ENCODE results near the gene MAP1LC3A. TPM values are rescaled to one million over a fixed set of nuclear protein-coding genes. Genes with fewer than 3 reads are reported as not detected.
A peak's percentile ranks its signal among the peaks of the same experiment; 100 is the strongest.

The MAP1LC3A gene
- total RNA-seq, 1 donor from 2014 or later: 6.6 TPM

DNA sequence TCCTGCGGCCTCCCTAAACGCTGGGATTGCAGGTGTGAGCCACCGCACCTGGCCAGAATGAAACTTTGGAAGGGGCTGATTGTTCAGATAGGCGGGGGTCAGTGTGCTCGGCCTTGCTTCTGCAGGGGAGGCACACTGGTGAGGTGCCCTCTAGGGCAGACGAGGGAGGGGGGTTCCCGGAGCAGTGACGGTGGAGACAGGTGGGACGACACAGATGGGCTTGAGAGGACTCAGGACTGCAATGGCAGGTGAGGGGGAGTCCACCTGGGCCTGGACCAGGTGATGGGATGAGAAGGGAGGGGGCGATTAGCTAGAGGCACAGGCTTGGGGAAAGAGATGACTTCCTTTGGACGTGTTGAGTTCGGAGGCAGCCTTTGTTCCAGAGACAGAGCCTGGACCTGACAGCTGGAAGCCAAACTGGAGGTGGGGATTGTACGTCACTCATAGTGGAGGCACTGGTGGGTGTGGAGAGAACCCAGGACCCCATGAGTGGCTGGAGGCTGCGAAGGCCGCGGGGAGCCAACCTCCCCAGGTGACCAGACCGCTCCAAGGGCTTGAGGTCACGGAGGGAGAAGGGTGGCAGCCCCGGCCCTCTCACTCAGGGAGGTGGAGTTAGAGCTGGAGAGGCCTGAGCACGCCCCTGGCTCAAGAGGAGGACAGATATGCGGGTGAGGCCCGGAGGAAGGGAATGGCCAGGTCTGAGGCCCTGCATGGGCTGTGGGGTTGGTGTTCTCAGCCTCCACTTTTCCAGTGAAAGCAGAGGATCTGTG lies 10.5 kb upstream of the MAP1LC3A start:
- Histone ChIP-seq H3K27me3 (ENCODE audit: control insufficient read depth, insufficient read depth, low read length) (no peaks in the 10 kb centered on the region), H3K36me3 (ENCODE audit: control insufficient read depth, insufficient read depth, low read length) (no peaks in the 10 kb centered on the region), H3K4me3 (ENCODE audit: low read depth, low read length) (no peak overlapping the region)
- FAIRE-seq (no peak), DNase-seq (ENCODE audit: low read depth) (no peak)
- TF ChIP-seq, protein P1, sequence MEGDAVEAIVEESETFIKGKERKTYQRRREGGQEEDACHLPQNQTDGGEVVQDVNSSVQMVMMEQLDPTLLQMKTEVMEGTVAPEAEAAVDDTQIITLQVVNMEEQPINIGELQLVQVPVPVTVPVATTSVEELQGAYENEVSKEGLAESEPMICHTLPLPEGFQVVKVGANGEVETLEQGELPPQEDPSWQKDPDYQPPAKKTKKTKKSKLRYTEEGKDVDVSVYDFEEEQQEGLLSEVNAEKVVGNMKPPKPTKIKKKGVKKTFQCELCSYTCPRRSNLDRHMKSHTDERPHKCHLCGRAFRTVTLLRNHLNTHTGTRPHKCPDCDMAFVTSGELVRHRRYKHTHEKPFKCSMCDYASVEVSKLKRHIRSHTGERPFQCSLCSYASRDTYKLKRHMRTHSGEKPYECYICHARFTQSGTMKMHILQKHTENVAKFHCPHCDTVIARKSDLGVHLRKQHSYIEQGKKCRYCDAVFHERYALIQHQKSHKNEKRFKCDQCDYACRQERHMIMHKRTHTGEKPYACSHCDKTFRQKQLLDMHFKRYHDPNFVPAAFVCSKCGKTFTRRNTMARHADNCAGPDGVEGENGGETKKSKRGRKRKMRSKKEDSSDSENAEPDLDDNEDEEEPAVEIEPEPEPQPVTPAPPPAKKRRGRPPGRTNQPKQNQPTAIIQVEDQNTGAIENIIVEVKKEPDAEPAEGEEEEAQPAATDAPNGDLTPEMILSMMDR (IDR thresholded peaks at IDR 0.05; ENCODE audit: insufficient read depth, low read length, severe bottlenecking): no peak

DNA sequence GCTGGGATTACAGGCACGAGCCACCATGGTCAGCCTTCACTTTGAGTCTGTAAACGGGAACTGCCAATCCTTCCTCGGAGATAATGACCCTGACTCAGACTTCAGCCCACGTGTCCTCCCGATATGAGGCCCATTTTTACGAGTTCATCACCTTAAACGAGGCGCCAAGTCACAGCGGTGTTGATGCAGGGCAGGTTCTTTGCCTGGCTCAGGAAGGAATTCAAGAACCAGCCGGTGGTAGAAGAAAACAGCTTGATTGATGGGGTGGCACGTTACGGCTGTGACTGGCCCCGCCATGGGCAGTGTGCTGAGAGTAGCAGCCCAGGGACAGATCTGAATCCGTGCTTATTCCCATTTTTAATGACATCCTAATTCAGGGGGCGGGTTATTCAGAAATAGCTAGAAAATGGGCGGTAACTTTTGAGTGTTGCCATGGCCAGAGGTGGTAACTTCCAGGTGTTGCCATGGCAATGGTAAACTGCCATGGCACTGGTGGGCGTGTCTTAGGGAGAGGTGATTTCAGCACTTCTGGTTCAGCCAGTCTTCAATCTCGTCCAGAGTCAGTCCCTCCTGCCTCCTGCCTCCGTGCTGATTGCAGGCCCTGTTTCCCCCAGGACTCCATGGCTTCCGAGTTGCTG lies 9.1 kb upstream of the MAP1LC3A start:
- TF ChIP-seq, protein P1 (IDR thresholded peaks at IDR 0.05; ENCODE audit: insufficient read depth, low read length, severe bottlenecking): no peak
- FAIRE-seq: no peak
- peak; percentile 61 for DNase-seq (ENCODE audit: low read depth)
- Histone ChIP-seq H3K36me3 (ENCODE audit: control insufficient read depth, insufficient read depth, low read length) (no peaks in the 10 kb centered on the region), H3K27me3 (ENCODE audit: control insufficient read depth, insufficient read depth, low read length) (no peaks in the 10 kb centered on the region), H3K4me3 (ENCODE audit: low read depth, low read length) (no peak overlapping the region)

DNA sequence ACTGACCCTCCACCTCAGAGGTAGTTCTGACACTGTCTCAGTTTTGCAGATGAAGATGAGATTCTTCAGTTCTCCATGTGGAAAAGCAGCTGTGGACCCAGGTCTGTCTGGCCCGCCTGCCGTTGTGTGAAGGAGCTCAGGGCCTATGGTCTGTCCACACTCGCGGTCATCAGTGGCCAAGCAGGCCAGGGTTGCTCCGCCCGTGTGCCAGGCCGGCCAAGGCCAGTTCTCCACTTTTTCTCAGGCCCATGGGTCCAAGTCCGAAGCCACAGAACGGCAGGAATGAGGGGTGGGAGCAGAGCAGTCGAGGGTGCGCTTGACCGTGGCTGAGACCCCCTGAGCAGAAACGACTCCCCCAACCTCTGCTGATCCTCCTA lies 8.6 kb upstream of the MAP1LC3A start:
- DNase-seq (ENCODE audit: low read depth) (no peak), FAIRE-seq (no peak)
- TF ChIP-seq, protein P1 (IDR thresholded peaks at IDR 0.05; ENCODE audit: insufficient read depth, low read length, severe bottlenecking): no peak
- H3K27me3 ChIP-seq (ENCODE audit: control insufficient read depth, insufficient read depth, low read length): no peaks in the 10 kb centered on the region
- H3K4me3 ChIP-seq (ENCODE audit: low read depth, low read length): no peak overlapping the region
- H3K36me3 ChIP-seq (ENCODE audit: control insufficient read depth, insufficient read depth, low read length): no peaks in the 10 kb centered on the region

DNA sequence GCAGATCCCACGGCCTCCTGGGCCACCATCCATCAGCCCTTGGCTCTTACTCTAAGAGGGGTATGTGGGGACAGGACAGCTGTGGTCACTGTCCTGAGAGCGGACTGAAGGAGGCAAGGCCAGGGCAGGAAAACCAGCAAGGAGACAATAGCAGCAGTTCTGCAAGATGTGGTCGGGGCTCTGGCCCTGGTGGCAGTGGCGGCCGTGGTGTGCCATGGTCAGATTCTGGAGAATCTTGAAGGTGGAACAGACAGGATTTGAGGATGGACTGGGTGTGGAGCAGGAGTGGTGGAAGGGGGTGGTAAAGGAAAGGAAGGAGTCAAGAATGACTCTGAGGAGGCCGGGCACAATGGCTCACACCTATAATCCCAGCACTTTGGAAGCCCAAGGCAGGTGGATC lies 5.9 kb upstream of the MAP1LC3A start:
- Histone ChIP-seq H3K4me3 (ENCODE audit: low read depth, low read length) (no peak overlapping the region), H3K36me3 (ENCODE audit: control insufficient read depth, insufficient read depth, low read length) (no peaks in the 10 kb centered on the region), H3K27me3 (ENCODE audit: control insufficient read depth, insufficient read depth, low read length) (no peaks in the 10 kb centered on the region)
- DNase-seq (ENCODE audit: low read depth): no peak
- FAIRE-seq: no peak
- TF ChIP-seq, protein P1 (IDR thresholded peaks at IDR 0.05; ENCODE audit: insufficient read depth, low read length, severe bottlenecking): no peak

DNA sequence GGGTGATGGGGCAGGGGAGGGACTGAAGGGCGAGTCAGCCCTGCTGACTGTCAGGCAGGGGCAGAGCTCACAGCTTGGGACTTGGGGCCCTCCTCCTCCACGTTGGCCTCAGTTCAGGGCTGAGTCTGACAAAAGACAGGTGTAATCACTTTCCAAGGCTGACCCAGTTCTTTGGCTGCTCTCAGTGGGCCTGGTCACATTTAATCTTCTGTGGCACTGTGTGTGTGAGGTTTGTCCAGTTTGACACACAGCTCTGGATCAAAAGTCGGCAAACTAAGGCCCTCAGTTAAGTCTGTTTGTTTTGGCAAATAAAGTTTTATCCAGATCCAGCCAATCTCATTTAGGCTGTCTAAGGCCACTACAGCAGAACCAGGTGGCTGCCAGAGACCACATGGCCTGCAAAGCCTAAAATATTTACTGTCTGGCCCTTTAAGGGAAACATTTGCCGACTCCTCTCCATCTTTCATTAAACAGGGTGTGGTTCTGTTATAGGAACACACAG lies 5.1 kb upstream of the MAP1LC3A start:
- no peak for DNase-seq (ENCODE audit: low read depth)
- TF ChIP-seq, protein P1 (IDR thresholded peaks at IDR 0.05; ENCODE audit: insufficient read depth, low read length, severe bottlenecking): no peak
- no peak for FAIRE-seq

More for the DNA sequence above, 5.1 kb upstream of the MAP1LC3A start:
- no peaks in the 10 kb centered on the region for H3K36me3 ChIP-seq (ENCODE audit: control insufficient read depth, insufficient read depth, low read length)
- H3K27me3 ChIP-seq (ENCODE audit: control insufficient read depth, insufficient read depth, low read length): no peaks in the 10 kb centered on the region
- H3K4me3 ChIP-seq (ENCODE audit: low read depth, low read length): no peak overlapping the region
